Stimulated activated CD4-positive, alpha-beta T cell treated with anti-CD3 and anti-CD28 coated beads, Interleukin-12 subunit alpha, Interleukin-12 subunit beta, amount 100 ng/mL, for 4 hours (primary cell): ENCODE measurements around the gene ZNF672.
"Not testable (repeated sequence)": the region's sequence is repeated elsewhere in the genome, so short reads cannot be mapped to it uniquely, and the experiment has no call there.

Experiments
- DNase-seq: peaks from one replicate; pipeline ENCODE4 v3.0.0-alpha.2; 2020

The ZNF672 gene

DNA sequence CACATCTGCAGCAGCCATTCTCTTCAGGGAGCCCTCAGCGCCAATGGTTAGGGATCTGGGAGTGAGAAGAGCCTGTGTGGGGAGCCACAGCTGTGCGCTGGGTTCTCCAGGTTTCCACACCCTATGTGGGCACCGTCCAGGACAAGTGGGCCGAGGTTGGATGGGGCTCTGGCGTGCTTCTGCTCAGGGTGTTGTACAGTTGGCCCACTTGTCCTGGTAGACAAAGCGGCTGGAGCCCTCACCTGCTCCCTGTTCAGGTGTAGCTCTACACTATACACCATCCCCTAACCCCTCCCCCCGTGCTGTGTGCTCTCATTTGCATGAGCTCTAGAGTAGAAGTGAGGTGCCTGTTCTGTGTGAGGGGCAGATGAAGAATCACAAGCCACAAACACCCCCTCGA, 24.5 kb upstream of the ZNF672 start:
- DNase-seq = no peak

DNA sequence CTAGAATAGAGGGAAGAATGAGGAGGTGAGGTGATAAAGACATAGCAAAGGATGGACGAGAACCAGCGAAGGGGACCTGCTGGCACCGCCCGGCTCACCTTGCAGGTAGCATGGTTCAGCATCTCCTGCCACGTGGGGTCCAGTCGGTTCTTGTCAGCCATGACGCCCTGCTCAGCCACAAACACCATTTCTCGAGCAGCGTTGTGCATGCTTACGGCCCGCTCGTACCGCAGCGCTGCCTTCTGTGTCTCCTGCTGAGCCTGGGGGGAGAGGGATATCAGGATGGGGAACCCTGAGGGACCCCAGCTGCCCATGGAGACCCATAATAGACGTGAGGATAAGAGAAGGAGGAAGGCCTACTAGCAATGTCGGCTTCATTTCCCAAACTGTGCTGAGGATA, 23.7 kb upstream of the ZNF672 start:
- DNase-seq = no peak

DNA sequence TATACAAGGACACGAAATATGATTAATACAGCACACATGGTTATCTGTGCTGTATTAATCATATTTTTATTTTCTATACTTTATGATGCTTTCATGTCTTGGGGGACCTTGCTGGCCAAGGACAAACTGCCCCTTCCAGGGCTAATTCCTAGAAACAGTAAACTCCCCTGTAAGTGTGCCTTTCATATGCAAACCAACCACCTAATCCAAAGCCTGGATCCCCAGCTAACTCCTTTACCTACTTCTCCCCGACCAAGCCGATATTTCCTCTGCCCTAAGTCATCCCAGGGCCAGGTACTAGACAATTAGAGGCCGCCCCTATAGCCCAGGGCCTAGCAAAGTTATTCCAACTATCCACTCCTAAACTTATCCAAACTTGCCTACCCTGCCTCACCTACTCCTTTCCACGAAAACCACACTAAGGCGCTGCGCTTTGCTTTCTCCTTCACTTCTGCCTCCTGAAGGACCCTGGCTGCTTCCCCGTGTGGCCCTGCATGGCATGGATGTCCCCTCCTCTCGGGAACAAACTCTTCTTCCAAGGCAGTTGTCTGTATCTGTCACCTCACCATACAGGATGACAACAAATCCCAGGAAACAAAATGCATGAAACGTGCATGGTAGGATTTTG, 22.5 kb upstream of the ZNF672 start:
- DNase-seq = no peak

DNA sequence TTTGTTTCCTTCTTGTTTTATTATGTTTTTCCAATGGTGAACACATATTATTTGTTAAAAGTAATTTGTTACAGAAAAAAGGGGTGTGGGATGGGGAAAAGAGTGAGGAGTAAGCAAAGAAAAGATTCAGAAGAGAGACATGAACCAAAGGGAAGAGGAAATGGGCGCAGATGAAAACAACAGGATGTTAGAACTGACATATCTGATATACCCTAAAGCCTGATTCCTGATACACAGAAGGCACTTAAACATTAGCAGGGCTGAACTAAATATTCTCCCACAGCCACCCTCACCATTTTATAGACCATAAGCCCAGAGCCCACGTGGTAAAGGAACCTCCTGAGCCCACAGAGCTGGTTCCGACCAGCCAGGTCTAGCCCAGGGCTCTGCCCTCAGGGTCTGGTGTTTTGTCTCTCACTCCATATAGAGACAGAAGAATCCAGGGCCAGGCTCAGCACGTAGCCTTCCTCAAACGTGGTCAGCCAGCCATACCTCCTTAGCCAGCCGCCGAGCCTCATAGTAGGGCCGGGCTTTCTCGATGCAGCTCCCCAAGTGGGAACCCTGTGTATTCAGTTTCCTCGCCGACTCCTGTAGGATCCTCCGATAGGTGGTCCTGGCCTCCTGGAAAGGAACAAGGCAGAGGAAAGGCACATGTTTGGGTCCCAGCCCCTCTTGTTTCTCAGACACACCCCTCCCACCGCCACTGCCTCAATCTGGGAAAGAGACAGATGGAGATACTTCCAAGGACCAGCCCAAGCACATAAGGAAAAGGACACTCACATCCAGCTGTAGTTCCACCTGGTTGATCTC, 21.8 kb upstream of the ZNF672 start:
- no peak for DNase-seq

DNA sequence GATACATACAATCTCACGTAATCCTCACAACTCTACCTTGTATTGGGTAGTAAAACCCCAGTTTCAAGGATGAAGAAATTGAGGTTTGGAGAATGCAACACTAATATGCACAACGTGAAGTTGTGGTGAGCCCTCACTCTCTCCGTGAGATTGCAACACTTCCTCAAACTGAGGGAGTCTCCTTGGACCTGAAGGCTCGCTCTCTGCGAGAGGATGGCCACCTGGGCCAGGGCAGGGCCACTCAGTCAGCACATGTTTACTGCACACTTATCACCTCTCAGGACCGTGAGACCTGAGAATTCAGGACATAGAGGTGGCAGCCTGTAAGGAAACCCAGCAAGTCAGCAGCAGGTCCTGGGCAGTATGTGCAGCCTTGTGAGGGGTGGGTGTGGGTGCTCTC, 21.0 kb upstream of the ZNF672 start:
- DNase-seq = no peak

DNA sequence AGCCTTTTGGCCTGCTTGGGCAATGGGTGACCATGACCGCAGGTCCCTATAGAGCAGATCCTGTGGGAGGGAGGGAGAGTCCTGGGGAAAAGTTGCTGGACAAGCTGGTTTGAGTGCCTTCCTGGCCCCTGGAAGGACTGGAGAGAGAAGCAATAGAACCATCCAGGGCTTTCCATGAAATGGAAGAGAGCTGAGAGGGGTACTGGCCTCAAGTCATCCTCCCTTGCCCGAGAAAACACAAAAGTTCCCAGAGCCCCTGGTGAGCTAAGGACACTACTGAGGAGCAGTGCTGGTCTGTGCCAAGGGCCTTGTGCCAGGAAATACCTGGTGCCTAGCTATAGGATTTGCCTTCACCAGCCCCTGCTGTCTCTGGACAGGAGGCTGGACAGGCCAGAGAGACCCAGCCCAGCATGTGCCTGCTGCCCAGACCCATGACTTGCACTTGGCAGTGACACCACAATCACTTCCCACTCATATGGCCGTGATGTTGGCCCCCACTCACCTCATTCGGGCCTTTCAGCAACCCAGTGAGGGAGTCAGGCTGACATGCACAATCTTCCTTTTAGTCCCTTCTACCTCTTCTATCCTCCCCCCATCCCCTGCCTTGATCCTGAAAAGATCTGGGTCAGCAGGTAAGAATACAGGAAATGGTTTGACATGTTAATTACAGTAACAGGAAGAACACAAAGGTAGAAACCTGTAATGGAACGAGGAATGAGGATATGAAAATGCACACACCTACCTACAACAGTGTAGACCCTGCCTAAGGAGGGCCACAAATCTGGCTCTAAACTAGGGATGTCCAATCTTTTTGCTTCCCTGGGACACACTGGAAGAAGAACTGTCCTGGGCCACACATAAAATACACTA, 19.3 kb upstream of the ZNF672 start:
- DNase-seq = no peak

DNA sequence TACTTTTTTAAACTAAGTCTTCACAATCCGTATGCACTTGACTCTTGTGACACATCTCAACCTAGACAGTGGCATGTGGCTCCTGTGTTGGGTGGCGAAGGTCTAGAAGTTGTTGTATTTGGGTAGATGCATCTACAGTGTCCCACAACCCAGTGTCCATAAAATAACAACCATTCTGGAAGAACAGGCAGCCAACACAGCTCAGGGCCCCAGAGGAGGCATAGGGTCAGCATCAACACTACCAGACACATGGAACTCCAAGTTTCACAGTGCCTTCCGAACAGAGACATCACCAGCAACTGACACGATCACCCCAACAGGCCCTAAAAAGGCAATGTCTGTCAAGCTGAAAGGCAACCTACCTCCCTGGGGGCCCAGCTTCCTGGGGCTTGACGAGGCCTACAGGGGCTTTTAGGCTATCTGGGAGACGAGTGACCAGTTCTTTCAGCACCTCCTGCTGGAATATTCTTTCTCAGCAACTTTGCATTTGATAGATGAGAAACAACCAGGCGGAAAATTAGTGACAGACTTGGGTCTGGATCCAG, 17.9 kb upstream of the ZNF672 start:
- no peak for DNase-seq

DNA sequence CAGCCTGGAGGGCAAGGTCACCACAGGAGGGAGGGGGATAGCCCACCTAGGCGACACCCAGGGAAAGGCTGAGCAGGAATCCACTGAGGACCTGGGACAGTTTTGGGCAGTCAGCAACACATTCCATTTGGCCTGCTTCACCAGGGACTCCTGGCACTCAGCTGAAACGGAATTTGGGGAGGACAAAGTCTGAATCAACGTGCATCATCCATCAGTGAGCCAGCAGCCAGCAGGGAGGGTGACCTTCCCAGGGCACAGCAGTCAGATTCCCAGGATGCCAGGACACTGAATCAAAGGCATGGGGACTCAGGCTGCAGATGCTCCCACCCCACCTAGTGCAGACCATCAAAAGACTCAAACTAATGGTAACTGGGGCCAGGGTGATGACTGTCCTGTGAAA, 16.9 kb upstream of the ZNF672 start:
- DNase-seq = no peak

DNA sequence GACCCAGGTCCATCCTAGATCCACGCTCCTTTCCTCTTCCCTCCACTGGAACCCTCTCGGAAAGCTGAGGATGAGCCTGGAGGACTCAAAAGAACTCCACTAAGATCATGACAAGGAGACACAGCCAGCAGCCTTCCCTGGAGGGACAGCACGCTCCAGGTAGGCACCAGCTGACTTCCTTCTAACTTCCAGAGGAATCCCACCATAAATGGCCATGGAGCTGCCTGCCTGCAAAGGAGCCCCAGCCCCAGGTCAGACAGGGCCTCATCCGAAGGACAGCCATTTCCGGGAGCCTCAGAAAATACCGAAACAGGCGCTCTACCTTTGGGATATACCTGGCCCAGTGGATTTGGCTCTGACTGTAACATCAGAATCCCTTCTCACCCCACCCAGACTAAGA, 16.4 kb upstream of the ZNF672 start:
- no peak for DNase-seq

DNA sequence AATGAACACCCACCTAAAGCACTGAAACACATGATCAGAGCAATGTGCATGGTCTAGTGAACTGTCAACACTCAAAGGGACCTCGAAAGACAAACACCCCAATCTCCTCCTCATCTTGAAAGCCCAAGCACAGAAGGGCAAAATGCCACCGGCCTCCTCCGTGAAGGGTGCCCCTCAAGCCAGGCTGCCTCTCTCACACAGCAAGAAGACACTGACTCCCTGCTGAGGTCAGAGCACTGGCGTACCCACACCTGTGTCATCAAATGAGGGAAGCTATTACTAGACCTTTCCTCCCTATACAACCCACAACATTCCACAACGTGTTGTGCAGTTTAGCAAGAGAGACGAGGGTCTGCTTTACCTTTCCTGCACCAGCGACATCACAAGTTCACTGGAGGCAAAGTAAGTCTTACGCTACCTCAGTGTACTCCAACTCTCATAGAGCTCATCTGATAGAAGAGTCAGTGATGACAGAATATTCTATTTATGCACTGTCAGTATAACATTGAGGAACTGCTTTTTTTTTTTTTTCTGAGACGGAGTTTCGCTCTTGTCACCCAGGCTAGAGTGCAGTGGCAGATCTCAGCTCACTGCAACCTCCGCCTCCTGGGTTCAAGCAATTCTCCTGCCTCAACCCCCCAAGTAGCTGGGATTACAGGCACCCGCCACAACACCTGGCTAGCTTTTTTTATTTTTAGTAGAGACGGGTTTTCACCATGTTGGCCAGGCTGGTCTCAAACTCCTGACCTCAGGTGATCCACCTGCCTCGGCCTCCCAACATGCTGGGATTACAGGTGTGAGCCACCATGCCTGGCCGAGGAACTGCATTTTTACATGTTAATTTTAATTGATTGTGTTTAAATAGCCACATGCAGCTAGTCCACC, 15.6 kb upstream of the ZNF672 start:
- no peak for DNase-seq

DNA sequence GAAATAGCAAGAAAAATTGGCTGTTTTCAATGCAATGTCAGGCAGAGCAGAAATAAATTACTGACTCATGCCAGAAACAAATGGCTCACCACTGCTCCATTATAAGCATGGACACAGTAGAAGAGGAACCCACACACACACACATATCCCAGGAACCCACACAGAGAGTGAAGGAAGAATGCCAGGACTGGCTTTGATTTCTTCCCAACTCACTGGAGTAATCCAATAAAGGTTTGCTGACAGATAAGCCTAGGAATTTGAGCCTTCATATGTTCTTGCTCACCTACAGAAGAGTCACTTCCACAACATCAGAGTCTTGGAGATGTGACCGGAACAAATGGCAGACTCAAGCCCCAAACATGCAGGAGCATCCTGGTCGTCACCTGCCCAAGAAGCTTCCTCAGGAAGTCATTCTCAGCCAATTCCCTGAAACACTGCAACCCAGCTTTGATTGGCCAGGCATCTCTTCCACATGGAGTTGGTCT, 14.5 kb upstream of the ZNF672 start:
- DNase-seq = no peak

DNA sequence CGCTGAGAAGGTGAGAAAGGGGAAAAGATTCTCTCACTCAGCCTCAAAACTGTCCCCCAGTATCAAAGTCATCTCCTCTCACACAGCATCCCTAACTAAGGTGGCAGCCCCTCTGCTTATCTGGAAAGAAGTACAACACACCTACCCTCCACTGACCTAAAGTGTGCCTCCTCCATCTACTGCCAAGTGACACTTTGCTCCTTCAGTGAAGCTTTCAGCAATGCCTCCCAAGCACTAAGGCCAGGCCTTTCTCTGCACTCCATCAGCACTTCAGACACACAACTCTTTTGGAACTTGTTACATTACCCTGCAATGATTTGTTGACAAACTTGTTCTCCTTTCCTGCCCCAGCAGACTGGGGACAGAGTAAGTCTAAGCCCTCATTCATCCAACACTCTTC, 13.7 kb upstream of the ZNF672 start:
- no peak for DNase-seq

DNA sequence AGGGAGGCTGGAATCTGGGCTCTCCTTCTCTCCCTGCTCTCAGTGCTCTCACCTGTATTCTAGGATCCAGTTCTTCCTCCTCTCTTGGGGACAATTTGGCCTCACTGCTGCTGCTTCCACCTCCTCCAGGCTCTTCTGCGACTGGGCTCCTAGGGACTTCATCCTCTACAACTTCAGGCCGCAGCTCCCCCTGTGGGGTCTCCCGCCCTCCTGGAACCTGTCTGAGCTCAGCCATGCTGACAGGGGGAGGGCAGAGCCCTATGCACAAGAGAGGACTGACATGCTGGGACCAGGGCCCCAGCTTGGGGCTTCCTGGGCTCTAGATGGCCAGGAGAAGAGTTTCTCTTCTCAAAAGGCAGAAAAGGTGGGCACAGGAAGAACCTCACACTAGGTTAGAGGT, 13.3 kb upstream of the ZNF672 start:
- DNase-seq = no peak

DNA sequence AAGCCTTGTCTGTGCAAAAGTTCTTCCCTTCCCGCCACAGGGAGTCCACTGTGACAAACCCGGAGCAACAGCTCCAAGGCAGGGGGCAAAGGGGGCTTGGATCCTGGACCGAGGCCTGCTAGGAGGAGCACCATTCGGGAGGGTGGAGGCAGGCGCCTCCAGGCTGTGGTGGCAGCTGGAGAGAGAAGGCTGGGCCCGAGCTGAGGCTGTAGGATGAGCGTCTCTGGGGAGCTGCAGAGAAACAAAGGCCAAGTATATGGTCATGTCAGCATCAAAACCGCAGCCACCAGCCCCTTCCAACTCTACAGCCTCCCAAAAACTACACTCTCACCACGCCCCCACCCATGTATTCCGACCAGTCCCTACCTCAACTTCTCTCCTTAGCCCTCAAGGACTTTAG, 12.9 kb upstream of the ZNF672 start:
- DNase-seq = no peak

DNA sequence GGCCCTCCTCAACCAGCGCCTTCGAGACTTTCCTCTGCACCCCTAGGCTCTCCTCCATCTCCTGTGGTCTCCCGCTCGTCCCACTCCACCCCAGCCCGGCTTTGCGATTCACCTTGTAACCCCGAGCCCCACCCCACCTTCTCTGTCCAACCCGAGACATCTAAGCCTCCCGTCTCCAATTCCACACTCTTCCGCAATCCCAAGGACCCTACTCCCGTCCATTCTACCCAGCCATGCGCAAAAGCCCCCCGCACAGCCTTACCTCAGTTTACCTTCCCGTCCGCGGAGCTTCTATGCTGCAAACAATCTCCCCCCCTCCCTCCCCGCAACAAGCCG, 12.5 kb upstream of the ZNF672 start:
- DNase-seq = no peak

DNA sequence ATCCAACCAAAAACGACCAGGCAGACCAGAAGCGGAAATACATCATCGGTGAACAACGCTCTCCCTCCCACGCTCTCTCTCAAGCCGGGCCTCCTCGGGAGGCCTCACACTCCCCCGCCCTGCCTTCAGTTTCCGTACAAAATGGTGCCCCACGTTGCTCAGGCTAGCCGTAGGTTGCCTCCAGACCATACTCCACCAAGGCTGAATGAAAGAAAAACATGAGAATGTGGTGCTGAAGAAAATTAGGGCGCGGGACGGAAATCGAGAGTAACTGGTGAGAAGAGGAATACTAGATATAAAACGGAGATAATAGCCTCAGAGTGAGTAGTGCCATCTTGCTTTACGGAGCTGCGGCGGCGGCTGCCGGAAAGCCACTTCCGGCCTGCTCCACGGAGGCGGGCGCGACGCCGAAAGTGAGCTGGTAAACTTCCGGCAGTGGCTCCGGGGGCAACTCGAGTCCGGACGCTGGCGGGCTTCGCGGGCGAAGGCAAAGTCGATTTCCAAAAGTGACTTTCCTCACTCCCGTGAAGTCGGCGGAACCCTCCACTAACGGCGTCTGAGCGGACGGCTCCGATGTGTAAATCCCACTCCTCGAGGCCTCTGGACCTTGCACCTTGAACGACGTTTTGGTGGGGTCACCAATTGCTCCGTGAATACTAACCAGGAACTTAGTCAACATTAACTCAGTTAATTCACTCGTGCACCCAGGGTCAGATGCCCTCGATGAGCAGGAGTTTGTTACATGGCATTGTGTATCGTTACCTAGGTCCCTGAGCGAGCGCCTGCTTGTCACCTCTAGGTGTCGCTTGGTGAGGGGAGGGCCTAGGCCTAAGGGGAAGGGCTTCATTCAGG, 11.9 kb upstream of the ZNF672 start, which contains the start of gene SH3BP5L:
SH3BP5L (minus strand) TSS at position 7 of the 852 bp plus-strand sequence. CDS start 980 bp downstream, outside the sequence.
- peak; percentile 82 for DNase-seq

DNA sequence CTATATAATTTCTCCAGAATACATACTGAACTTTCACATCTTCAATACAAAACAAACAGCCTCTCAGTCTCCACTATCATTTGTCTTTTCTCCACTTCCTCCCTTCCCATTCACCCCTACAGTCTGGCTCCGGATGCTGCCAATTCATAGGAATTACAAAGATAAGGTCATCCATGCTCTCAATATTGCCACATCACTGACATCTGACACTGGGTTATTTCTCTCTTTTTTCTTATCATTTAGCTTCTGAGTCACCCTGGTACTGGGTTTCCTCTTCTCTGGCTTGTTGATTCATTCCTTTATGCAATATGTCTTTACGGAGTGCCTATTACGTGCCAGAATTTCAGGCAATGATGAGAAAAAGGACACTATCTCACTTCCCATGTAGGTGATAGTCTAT, 9.2 kb upstream of the ZNF672 start:
- no peak for DNase-seq

DNA sequence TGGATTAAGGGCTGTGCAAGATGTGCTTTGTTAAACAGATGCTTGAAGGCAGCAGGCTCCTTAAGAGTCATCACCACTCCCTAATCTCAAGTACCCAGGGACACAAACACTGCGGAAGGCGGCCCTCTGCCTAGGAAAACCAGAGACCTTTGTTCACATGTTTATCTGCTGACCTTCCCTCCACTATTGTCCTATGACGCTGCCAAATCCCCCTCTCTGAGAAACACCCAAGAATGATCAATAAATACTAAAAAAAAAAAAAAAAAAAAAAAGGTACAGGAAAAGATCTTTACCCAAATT, 7.4 kb upstream of the ZNF672 start:
- DNase-seq = not testable (repeated sequence)

DNA sequence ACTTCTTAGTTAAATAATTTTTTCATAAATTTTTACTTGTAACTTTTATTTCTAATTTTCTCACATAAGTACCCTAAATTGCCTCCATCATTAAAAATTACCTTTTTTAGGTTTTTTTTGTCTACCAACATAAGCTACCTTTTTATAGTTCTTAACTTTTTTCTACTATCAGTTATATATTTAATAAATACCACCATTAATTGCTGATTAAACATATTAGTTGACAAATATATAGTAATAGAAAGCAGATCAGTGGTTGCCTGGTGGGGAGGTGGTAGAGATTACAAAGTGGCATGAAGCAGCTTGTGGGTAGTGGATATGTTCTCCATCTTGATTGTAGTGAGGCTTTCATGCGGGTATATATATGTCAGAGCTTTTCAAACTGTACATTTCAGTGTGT, 6.2 kb upstream of the ZNF672 start:
- no peak for DNase-seq

DNA sequence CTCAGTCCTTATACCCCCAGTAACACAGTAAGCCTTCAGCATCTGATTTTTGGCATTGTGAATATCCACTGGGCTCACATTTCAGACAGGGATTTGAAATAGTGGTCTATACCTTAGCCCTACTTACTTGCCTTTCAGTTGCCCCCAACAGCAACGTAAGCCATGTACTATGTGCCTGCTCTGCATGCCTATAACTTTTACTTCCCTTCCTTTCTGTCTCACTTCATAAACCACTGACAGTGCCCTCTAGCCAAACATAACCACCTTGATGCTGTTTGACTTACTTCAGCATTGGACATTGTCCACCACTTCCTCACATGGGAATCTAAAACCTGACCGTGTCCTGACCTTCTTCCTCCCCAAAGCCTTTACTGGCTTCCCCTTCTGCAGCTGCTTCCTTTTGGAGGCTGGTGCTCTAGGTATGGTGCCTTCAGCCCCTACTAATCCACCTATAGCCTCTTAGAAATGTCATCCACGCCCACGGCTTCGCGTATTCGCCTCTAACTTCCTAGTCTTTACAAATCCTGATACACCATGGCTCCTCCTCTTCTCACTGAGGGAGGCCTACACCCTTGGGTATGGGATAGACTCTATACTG, 3.6 kb upstream of the ZNF672 start:
- no peak for DNase-seq
